ENCODE results near the gene PLXNA1.

PLXNA1 gene

DNA sequence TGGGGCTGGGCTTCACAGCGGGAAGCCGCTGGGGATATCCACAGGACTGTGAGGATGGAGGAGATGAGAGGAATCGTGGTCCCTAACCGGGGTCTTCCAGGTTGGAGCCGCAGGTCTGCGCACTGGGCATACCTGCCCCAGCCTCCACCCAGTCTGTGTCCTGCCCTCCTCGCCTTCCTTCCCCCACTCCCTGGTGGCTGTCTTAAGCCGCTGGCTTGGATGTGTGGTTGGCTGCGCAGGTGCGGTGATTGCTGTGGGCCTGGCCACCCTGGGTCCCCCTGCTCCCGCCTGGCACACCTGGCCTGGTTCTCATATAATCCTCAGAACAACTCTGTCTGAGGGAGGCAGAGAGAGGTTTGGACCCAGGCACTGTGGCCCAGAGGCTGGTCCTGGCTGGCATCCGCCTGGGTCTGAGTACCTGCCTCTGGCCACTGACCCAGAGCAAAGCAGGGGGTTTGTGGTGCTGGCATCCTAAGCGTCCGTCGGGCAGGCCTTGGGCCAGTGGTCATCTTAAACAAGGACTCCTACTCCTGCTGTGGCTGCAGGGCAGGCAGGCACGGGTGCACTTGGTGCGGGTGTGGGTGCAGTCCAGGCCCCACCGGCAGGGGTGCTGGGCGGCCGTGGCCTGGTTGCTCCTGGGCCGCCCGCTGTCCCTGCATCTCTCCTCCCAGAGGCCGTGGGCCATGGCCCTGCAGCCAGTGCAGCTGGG lies 18.7 kb downstream of the PLXNA1 start:
- no peak for DNase-seq (ENCODE audit: low read depth in 3 of 3)

DNA sequence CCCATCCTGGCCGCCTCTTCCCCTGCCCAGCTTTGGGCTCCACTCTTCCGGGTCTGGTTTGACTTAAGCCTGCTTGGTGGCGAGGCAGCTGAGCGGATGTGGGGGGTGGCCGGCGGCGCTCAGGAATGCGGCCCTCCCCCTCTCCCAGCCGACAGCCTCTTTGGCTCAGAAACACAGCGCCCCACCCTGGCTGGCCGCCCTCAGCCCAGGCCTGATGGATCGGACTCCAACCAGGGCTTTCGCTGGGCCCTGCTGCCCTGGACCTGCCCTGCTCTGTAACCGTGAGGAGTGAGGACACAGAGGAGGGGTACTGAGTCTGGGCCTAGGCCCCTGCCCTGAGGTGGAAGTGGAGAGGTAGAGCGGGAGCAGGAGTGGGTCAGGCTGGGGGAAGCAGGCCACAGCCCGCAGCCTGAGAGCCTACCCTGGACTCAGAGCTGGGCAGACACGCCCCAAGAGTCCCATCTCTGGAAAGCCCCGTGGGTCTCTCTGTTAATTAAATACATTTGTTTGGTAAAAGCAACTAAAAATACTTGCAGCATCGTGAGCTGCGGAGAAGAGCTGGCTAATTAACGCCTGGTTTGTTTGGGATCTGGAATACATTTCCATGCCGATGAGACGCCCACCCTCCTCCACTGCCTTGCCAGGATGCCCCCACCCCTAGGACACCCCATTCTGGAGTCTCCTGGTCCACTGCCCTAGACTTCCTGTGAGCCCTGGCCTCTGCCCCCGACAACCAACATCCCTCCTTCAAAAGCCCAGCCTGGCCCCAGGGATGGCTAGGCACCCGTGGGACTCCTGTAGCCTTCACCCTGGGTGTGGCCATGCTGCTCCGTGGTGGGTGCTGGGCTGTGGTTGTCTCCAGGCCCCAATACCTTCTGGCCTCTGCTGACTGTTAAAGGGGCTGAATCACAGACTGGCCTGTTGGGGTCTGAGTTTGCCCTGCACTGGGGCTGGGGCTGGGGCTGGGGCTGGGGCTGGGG lies 19.6 kb downstream of the PLXNA1 start:
- no peak for DNase-seq (ENCODE audit: low read depth in 3 of 3)

DNA sequence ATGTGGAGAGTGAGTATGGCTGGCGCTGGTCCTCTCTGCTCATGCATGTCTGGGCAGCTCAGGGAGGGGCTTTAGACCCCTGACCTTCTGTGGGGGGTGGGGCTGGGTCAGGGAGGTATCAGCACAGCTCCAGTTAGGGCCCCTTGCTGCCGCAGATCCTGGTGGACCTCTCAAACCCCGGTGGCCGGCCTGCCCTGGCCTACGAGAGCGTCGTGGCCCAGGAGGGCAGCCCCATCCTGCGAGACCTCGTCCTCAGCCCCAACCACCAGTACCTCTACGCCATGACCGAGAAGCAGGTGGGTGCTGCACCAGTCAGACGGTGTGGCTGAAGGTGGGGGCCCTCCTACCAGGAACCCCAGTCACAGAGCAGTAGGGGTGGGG lies 20.2 kb downstream of the PLXNA1 start:
- no peak for DNase-seq (ENCODE audit: low read depth in 3 of 3)

DNA sequence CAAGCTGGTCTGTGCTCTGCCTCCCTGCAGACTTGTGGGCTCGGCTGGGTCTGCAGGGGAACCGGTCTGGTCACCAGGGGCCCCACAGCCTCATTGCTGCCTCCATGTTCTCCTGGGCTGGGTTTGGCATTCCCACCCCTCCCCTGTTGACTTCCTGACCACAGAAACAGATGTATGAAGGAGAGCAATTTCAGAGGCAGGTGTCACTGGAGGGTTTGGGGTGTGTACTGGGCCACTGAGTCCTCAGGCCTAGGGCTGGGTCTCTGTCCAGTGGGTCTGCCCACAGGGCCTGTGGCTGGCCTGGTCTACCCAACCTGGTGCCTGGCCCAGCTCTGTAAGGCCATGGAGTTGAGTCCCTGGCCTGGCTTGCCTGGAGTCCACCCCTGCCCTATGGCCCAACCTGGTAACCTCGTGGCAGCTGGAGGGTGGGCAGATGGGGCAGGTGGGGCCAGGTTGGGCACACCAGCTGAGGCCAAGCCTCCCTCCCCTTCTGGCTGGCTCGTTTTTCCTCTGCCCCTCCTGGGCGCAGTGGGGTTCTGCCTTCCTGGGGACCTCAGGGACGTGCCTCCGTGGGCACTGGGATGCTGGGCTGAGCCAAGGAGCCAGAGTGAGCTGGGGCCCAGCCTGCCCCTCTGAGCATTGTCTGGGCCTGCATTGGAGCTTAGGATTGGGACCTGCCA lies 20.8 kb downstream of the PLXNA1 start:
- DNase-seq (ENCODE audit: low read depth in 3 of 3), result no peak

DNA sequence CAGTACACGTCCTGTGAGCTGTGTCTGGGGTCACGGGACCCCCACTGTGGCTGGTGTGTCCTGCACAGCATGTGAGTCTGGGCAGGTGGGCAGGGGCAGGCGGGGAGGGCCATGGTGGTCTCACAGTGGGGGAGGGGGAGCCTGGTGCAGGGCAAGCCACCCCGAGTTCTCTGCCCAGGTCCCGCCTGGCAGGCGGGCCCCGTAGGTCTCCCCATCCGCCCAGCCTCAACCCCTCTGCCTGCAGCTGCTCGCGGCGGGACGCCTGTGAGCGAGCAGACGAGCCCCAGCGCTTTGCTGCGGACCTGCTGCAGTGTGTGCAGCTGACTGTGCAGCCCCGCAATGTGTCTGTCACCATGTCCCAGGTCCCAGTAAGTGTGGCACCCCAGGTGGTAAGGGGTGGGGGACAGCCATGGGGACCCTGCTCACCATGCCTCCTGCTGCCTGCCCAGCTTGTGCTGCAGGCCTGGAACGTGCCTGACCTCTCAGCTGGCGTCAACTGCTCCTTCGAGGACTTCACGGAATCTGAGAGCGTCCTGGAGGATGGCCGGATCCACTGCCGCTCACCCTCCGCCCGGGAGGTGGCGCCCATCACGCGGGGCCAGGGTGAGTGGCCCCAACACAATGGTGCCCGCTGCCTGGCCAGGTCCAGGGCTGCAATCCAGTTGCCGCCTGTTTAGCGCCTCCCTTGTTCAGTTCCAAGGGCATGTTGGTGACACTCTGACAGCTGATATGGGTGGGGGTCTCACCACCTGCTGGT lies 21.9 kb downstream of the PLXNA1 start:
- no peak for DNase-seq (ENCODE audit: low read depth in 3 of 3)

DNA sequence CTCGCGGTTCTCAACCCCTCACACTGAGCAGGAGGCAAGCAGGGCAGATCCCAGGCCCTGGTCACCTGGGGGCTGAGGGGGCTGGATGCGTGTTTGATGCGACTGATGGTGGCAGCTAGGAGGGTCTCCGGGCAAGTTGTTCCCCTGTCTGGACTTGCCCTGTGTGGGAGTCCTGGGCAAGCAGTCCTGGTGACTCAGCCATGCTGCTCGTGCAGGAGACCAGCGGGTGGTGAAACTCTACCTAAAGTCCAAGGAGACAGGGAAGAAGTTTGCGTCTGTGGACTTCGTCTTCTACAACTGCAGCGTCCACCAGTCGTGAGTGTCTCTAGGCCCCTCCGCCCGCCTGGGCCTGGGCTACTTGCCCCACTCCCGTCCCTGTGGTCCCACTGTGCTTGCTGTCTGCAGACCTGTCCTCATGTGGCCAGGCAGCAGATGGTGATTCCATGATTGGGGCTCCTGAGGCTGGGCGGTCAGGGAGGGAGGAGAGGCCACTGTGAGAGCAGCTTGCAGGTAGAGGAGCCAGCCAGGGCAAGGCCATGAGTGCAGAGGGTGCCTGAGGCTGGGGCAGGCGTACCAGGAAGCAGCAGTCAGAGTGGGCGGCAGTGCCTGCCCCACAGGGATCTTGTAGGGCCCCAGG lies 23.1 kb downstream of the PLXNA1 start:
- DNase-seq (ENCODE audit: low read depth in 3 of 3), result no peak

DNA sequence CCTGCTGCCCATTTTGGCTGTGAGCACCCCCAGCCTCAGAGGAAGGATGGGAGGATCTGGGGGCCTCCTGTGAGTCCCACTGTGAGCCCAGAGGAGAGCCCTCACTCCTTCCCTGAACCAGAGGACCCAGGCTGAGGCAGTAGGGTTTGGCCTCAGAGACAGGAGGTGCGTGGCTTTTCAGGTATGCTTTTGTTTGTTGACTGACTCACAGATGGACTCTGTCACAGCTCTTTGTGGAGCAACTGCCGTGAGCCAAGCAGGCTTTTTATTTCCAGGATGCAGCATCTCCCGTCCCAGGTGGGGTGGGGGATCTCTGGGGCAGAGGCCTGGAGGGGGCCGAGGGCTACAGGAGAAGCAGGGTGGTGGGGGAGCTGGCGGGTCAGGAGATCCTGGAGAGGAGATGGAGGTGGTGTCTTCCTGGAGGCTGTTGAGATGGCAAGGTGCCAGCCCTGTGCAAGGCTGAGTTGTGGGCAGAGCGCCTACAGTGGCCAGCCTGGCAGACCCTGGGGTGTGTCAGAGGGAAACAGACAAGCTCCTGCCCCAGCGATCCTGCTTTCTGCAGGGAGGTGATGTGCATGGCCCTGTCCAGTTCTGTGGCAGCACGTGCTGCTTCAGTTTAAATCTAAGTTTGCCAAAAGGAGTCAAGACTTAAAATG lies 24.0 kb downstream of the PLXNA1 start:
- no peak for DNase-seq (ENCODE audit: low read depth in 3 of 3)

DNA sequence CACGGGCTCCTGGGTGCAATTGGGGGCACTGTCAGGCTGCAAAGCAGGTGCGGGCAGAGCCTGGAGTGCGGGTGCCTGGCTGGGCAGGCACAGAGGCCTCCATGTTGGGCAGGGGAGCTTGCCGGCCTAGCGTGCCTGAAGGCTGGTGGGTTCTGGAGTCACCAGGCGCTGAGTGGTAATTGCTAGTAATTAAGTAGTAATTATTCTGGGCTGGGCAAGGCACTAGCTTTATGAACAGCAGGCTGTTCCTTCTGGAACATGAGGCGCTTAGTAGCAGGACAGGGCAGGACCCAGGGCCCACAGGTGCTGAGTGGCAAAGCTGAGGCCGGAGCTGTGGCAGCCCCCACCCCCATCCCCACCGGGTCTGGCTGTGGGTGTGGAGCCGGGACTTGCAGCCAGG lies 25.3 kb downstream of the PLXNA1 start:
- DNase-seq (ENCODE audit: low read depth in 3 of 3), result no peak

DNA sequence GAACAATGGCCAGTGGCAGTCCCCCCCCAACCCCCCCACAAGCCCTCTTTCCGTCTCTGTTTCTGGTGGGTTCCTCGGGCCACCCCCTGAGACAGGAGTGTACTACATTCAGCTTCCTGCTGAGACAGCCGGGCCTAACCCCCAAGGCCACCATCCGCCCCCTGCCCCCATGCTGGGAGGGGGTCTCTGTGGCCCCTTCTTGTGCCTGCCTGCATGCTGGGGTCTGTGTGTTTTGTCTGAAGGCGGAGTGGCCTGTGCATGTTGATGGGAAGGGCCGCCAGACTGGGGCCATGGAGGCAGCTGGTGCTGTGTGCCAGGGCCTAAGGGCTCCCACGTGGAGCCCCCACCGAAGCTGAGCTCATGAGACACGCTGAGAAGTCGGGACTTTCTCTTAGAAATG lies 26.6 kb downstream of the PLXNA1 start:
- DNase-seq (ENCODE audit: low read depth in 3 of 3), result no peak

DNA sequence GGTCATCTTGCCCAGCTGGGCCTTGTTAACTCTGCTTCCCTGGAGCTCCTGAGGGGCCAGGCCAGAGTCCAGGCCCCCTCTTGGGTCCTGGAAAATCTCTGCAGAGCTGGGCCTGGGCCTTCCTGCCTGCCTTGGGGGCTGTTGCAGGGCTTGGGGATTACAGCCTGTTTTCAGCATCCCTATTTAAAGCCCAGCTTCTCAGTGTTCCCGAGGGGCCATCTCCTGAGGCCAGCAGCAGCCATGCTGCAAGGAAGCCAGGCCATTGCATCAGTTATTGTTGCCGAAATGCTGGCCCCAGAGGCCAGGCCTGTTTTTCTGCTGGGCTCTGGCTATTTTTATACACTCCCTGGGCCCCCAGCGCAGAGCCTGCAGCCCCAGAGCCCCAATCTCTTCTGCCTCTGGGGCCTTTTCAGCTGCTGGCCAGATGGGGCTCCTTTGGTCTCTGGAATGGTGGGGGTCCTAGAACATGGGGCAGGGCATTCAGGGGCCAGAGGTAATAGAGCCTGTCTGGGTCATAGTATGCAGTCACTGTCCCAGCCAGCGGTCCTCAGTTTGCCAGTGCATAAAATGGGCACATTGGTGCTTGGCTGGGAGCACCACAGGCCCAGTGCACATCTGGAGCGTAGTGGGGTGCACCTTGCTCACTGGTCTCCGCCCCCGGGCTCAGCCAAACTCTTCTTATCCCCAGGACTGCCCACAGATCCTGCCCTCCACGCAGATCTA lies 28.5 kb downstream of the PLXNA1 start:
- no peak for DNase-seq (ENCODE audit: low read depth in 3 of 3)

DNA sequence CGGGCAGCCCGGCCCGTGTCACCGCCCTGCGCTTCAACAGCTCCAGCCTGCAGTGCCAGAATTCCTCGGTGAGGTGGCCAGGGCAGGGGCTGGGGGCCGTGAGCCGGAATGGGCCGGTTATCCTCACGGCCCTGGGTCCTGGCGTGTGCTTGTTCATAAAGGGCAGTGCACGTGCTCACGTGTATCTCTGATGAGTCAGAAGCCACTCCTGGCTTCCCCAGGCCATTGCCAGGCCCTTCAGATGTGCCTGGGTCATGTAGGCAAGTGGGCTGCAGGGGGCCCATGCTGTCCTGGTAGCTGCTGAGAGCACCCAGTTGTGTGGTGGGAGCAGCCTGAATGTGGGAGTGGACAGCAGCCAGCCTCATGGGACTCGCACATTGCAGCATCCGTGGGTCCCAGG lies 29.2 kb downstream of the PLXNA1 start:
- DNase-seq (ENCODE audit: low read depth in 3 of 3), result no peak

DNA sequence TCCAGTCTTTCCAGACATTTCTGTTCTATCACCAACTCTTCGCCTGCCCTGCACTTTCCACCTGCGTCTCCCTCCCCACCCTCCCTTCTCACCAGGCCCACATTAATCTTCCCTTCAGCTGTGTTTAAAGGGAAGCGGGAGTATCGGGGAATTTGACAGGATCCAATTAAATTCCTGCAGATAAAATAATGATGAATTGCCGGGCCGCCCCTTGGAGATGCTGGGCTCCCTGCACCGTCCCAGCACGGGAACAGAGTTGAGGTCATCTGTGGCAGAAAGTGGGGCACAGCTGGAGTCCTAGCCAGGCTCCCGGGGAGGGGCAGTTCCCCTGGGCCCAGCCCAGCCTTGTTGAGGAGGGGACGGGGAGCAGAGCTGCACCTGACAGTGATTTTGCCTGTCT lies 30.3 kb downstream of the PLXNA1 start:
- DNase-seq (ENCODE audit: low read depth in 3 of 3), result no peak

DNA sequence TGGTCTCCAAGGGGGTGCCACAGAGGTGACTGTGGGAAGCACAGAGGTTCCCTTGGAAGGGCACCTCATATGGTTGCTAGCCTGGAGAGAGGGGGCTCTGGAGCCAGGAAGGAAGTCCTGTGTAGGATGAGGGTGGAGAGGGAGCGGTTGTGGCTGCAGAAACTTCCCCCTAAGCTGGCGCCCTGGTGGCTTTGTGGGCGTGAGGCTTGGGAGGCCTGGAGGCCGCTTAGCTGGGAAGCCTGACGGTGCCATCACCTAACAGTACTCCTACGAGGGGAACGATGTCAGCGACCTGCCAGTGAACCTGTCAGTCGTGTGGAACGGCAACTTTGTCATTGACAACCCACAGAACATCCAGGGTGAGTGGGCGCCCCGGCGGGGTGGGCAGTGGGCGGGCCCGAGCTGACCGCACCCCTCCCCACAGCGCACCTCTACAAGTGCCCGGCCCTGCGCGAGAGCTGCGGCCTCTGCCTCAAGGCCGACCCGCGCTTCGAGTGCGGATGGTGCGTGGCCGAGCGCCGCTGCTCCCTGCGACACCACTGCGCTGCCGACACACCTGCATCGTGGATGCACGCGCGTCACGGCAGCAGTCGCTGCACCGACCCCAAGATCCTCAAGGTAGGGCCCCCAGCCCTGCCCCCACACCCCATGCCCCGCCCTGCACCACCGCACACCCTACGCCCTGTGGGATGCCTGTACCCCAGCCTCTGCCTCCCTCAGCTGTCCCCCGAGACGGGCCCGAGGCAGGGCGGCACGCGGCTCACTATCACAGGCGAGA lies 31.0 kb downstream of the PLXNA1 start:
- DNase-seq (ENCODE audit: low read depth in 3 of 3), result no peak

DNA sequence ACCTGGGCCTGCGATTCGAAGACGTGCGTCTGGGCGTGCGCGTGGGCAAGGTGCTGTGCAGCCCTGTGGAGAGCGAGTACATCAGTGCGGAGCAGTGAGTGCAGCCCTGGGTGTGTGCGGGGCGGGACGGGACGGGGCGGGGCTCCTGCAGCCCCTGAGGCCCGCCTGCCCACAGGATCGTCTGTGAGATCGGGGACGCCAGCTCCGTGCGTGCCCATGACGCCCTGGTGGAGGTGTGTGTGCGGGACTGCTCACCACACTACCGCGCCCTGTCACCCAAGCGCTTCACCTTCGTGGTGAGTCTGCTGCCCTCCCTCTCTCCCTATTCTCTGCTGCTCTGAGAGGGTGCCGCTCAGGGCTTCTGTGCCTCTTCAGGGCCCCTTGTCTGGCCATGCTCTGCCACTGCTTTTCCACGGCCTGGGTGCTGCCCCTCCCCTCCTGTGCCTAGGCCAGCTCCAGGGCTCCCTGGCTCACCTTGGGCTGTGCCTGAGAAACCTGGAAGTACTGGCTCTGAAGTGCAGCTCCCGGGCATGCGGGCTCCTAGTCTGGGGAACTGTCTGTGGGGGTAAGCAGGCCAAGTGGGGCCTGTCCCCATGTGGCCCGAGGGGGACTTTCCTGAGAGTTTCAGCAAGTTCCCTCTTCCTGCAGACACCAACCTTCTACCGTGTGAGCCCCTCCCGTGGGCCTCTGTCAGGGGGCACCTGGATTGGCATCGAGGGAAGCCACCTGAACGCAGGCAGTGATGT lies 31.8 kb downstream of the PLXNA1 start:
- DNase-seq (ENCODE audit: low read depth in 3 of 3), result no peak

DNA sequence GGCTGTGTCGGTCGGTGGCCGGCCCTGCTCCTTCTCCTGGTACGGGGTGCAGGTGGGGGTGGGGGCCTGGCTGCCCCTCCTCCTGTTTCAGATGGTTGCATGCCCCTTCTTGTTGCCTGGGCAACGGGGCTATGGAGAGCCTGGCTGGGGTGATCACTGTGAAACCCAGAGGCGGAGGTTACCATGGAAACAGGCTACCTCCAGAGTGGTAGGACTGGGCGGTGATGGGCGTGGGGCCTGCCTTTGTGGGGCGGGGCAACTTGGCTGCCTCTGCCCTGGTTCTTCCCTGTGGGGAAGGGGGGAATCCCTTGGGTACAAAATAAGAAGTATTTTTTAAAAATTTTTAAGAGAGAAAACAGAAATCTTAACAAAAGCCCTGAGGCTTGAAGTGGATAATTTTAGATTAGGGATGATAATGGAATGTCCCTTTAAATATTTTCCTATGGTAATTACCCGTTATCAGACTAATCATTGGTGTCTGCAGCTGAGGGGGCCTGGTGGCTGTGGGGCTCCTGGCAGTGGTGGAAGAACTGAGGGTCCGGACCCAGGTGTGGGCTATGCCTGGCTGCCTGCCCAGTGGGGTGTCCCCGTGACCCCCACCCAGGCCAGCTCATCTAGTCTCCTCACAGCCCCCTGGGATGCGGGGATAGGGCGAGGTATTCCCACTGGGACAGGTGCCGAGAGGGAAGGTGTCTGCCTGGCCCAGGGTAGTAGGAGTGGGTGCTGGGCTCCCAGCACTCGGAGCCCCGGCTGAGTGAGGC lies 32.5 kb downstream of the PLXNA1 start:
- DNase-seq (ENCODE audit: low read depth in 3 of 3), result no peak

DNA sequence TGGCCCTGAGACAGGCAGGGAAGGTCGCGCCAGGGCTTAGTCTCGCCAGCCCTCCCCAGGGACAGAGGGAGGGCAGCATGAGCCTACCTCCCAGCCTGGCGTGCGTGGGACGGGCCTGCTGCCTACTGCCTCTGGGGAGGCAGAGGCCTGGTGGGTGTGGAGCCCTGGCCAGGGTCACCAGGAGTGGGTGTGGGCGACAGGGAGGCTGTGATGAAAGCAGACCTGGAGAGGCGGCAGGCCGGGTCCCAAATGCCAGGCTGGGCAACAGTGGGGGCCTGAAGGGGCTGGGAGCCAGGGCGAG lies 33.1 kb downstream of the PLXNA1 start:
- no peak for DNase-seq (ENCODE audit: low read depth in 3 of 3)

DNA sequence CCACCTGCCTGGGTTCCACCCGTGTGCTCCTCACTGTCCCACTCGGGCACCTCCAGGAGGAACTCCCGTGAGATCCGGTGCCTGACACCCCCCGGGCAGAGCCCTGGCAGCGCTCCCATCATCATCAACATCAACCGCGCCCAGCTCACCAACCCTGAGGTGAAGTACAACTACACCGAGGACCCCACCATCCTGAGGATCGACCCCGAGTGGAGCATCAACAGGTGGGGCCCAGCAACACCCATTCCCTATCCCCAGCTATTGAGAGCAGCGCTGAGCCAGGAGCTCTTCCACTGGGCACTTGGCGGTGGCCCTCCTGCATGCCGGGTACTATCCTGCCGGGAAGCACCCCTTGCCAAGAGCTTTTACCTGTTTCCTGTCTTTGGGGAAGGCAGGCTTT lies 33.5 kb downstream of the PLXNA1 start:
- DNase-seq (ENCODE audit: low read depth in 3 of 3), result no peak

DNA sequence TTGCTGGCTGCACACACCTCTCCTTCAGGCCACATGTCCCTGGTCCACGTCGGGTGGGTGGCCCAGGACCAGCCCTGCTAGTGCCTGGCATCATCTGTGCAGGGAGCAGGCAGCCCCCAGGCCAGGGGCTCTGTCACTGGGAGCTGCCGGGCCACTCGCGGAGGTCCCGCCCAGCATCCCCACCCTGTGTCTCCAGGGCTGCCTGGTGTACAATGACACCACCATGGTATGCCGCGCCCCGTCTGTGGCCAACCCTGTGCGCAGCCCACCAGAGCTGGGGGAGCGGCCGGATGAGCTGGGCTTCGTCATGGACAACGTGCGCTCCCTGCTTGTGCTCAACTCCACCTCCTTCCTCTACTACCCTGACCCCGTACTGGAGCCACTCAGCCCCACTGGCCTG lies 34.3 kb downstream of the PLXNA1 start:
- no peak for DNase-seq (ENCODE audit: low read depth in 3 of 3)

All from stimulated activated CD4-positive, alpha-beta T cell treated with anti-CD3 and anti-CD28 coated beads, TNF-alpha, amount 100 ng/mL, for 24 hours (primary cell).